ENCODE data around the gene TAF9.
"Not testable (repeated sequence)": the region's sequence is repeated elsewhere in the genome, so short reads cannot be mapped to it uniquely, and the experiment has no call there.

TAF9 gene

DNA sequence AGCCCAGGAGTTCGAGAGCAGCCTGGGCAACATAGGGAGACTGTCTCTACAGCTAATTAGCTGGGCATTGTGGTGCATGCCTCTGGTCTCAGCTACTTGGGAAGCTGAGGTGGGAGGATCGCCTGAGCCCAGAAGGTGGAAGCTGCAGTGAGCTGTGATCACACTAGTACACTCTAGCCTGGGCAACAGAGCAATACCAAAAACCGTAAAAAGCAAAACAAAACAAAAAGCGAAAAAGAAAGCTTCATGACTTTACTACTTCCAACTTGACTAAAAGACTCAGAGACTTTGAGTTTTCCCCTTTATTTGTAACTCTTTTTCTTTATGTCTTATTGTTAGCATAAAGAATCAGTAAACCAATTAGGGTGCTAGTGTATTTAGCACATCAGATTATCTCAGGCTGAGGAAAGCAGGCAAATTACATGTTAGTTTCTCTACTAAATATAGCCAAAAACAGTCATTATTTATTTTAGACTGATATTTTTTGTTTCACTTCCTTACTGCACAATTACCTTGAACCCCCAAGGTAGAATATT is 5.7 kb upstream of the TAF9 start:
- no peak overlapping the region for H2AFZ ChIP-seq
- no peak overlapping the region for H3K4me3 ChIP-seq (ENCODE audit: low read depth, low read length)
- H3K79me2 ChIP-seq = no peaks in the 10 kb centered on the region
- no peaks in the 10 kb centered on the region for H3K27me3 ChIP-seq (ENCODE audit: control insufficient read depth, insufficient read depth, low read length)
- no peak overlapping the region for H3K4me2 ChIP-seq (ENCODE audit: low read length)
- no peak overlapping the region for H3K9ac ChIP-seq
- TF ChIP-seq, protein P1, sequence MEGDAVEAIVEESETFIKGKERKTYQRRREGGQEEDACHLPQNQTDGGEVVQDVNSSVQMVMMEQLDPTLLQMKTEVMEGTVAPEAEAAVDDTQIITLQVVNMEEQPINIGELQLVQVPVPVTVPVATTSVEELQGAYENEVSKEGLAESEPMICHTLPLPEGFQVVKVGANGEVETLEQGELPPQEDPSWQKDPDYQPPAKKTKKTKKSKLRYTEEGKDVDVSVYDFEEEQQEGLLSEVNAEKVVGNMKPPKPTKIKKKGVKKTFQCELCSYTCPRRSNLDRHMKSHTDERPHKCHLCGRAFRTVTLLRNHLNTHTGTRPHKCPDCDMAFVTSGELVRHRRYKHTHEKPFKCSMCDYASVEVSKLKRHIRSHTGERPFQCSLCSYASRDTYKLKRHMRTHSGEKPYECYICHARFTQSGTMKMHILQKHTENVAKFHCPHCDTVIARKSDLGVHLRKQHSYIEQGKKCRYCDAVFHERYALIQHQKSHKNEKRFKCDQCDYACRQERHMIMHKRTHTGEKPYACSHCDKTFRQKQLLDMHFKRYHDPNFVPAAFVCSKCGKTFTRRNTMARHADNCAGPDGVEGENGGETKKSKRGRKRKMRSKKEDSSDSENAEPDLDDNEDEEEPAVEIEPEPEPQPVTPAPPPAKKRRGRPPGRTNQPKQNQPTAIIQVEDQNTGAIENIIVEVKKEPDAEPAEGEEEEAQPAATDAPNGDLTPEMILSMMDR (IDR thresholded peaks at IDR 0.05) = no peak
- no peaks in the 10 kb centered on the region for H3K4me1 ChIP-seq
- no peaks in the 10 kb centered on the region for H3K9me3 ChIP-seq (ENCODE audit: control insufficient read depth, low read length)
- H3K36me3 ChIP-seq (ENCODE audit: control insufficient read depth, insufficient read depth, low read length) = no peaks in the 10 kb centered on the region
- no peak overlapping the region for H3K27ac ChIP-seq

DNA sequence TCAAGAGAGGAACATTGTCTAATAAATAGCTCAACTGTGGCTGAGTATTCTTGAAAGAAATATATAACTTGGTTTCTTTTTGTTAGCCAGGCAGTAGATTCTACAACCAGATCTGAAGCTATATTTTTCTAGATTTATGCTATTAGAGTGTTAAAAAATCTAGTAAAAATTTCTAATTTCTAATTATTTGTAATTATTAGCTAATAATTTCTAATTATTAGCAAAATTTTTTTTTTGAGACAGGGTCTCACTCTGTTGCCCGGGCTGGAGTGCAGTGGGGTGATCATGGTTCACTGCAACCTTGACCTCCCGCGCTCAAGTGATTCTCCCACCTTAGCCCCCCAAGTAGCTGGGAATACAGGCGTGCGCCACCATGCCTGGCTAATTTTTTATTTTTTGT is 3.1 kb upstream of the TAF9 start:
- no peak overlapping the region for H3K4me3 ChIP-seq (ENCODE audit: low read depth, low read length)
- no peaks in the 10 kb centered on the region for H3K36me3 ChIP-seq (ENCODE audit: control insufficient read depth, insufficient read depth, low read length)
- TF ChIP-seq, protein P1 (IDR thresholded peaks at IDR 0.05) = no peak
- H3K79me2 ChIP-seq = peaks cover 14% of the 10 kb centered on the region
- H3K9me3 ChIP-seq (ENCODE audit: control insufficient read depth, low read length) = no peaks in the 10 kb centered on the region
- peaks cover 4% of the 10 kb centered on the region for H3K4me1 ChIP-seq
- no peaks in the 10 kb centered on the region for H3K27me3 ChIP-seq (ENCODE audit: control insufficient read depth, insufficient read depth, low read length)
- no peak overlapping the region for H3K4me2 ChIP-seq (ENCODE audit: low read length)
- H3K9ac ChIP-seq = no peak overlapping the region
- H3K27ac ChIP-seq = no peak overlapping the region
- H2AFZ ChIP-seq = no peak overlapping the region

DNA sequence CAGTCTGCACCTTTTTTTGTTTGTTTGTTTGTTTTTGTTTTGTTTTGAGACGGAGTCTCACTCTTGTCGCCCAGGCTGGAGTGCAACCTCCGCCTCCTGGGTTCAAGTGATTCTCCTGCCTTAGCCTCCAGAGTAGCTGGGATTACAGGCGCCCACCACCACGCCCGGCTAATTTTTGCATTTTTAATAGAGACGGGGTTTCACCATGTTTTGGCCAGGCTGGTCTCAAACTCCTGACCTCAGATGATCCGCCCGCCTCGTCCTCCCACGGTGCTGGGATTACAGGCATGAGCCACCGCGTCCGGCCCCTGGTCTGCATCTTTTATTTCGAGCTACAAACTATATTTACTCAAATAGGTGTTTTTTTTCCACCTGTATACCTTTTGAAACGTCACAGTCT is 1.0 kb upstream of the TAF9 start:
- H3K9ac ChIP-seq; H3K9me3 ChIP-seq (ENCODE audit: control insufficient read depth, low read length); H3K27me3 ChIP-seq (ENCODE audit: control insufficient read depth, insufficient read depth, low read length); H3K36me3 ChIP-seq (ENCODE audit: control insufficient read depth, insufficient read depth, low read length); H3K4me1 ChIP-seq: not testable (repeated sequence)
- Histone ChIP-seq H3K4me3 (ENCODE audit: low read depth, low read length) (peak overlapping the region; percentile 89), H3K79me2 (peaks cover 18% of the 10 kb centered on the region), H2AFZ (peak overlapping the region; percentile 79), H3K4me2 (ENCODE audit: low read length) (peak overlapping the region; percentile 100), H3K27ac (peak overlapping the region; percentile 96)

DNA sequence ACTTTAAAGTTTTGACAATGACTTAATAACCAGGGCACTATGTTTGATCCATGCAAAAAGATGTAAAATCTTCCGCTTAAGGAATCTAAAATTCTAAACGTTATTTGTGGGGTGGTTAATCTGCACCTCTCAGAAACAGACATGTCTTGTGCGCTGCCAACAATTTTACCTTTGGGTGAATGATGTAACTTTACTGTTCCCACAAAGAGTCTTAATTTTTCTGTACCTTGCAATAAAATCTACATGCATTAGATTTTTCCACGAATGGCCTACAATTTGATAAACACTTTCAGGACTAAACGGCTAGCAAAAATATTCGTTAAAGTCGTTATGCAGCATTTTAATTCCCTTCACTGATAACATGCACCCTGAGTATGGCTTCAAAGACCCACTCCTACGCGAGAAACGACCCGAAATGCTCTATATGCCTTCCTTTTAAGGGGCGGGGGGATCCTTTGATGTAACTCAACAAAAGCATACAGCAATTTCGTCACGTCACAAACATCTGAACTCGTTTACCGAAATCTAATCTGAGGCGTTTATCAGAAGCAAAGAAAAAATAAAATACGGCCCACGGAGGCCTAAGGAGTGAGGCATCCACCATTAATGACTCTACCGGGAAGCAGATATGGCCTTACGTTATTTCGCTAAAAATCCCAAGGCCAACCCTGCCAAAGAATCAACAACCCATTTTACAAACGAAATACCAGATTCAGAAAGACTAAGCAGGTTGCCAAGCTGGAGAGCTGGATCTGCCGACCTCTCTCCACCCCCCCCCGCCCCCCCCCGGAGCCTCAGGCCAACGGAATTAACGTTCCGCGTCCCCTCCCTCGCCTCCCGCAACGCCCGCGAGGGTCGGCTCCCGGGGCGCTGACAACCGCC is 621 bp downstream of the TAF9 start:
- Histone ChIP-seq H3K79me2 (peaks cover 18% of the 10 kb centered on the region), H3K4me1 (peaks cover 4% of the 10 kb centered on the region), H3K9me3 (ENCODE audit: control insufficient read depth, low read length) (no peaks in the 10 kb centered on the region), H3K27ac (peak overlapping the region; percentile 96), H3K4me3 (ENCODE audit: low read depth, low read length) (peak overlapping the region; percentile 89), H3K9ac (peak overlapping the region; percentile 78), H3K4me2 (ENCODE audit: low read length) (peak overlapping the region; percentile 100), H2AFZ (peak overlapping the region; percentile 79), H3K36me3 (ENCODE audit: control insufficient read depth, insufficient read depth, low read length) (no peaks in the 10 kb centered on the region), H3K27me3 (ENCODE audit: control insufficient read depth, insufficient read depth, low read length) (no peaks in the 10 kb centered on the region)
- TF ChIP-seq, protein P1 (IDR thresholded peaks at IDR 0.05) = no peak

DNA sequence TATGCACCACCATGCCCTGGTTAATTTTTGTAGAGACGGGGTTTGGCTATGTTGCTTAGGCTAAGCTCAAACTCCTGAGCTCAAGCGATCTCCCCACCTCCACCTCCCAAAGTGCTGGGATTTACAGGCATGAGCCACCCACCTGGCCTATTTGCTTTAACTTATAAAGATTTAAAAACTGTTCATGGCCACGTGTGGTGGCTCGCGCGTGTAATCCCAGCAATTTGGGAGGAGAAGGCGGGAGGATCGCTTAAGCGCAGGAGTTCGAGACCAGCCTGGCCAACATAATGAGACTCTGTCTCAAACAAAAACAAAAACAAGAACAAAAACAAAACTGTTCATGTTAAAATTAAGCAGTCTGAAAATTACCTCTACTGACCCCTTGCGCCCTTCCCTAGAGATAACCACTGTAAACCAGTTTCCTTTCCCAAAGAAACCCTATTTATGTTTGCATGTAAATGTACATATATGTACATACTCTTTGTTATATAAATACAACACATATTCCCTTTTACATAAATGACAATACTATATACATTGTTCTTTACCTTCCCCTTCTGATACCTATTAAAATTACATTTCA is 1.5 kb downstream of the TAF9 start:
- H2AFZ ChIP-seq = no peak overlapping the region
- TF ChIP-seq, protein P1 (IDR thresholded peaks at IDR 0.05) = no peak
- no peaks in the 10 kb centered on the region for H3K36me3 ChIP-seq (ENCODE audit: control insufficient read depth, insufficient read depth, low read length)
- no peaks in the 10 kb centered on the region for H3K27me3 ChIP-seq (ENCODE audit: control insufficient read depth, insufficient read depth, low read length)
- peak overlapping the region; percentile 100 for H3K4me2 ChIP-seq (ENCODE audit: low read length)
- peak overlapping the region; percentile 89 for H3K4me3 ChIP-seq (ENCODE audit: low read depth, low read length)
- H3K79me2 ChIP-seq = peaks cover 23% of the 10 kb centered on the region
- no peak overlapping the region for H3K27ac ChIP-seq
- no peaks in the 10 kb centered on the region for H3K9me3 ChIP-seq (ENCODE audit: control insufficient read depth, low read length)
- H3K9ac ChIP-seq = no peak overlapping the region
- peaks cover 4% of the 10 kb centered on the region for H3K4me1 ChIP-seq

Data from parathyroid adenoma (tissue), 2 donors.